Activated B cell treated with CpG ODN at 0.5 μM for 24 hours (primary cell): ENCODE data around the gene RFPL3. TPM values are rescaled to one million over a fixed set of nuclear protein-coding genes. Genes with fewer than 3 reads are reported as not detected.

Experiments
- ATAC-seq: fragments of 200-7000 bp; cut with Tn5 transposase; one replicate; pipeline ENCODE4 v1.10.0; 2021; ENCODE audit warnings: low read depth, mild to moderate bottlenecking, moderate library complexity
- CTCF ChIA-PET: fragments of 350-600 bp; sonication (Branson Sonifier 250); formaldehyde crosslinking; loops from one replicate; lab custom pipeline; 2021; ENCODE audit warnings: antibody characterized with exemption; lab: Charles Lee
- POLR2A ChIA-PET: fragments of 350-600 bp; sonication (Branson Sonifier 250); formaldehyde crosslinking; loops from one replicate; lab custom pipeline; 2021; ENCODE audit warnings: antibody characterized with exemption; lab: Charles Lee
- DNase-seq: peaks from one replicate; pipeline ENCODE4 v3.0.0; 2022
- H3K27ac Mint-ChIP-seq: one replicate; pipeline ENCODE4 v1.8.0; 2020; ENCODE audit warnings: mixed read lengths
- H3K27me3 Mint-ChIP-seq: one replicate; pipeline ENCODE4 v1.8.0; 2021; ENCODE audit warnings: mixed read lengths
- H3K36me3 Mint-ChIP-seq: one replicate; pipeline ENCODE4 v1.8.0; 2021; ENCODE audit warnings: low read depth, mixed read lengths
- H3K4me1 Mint-ChIP-seq: one replicate; pipeline ENCODE4 v1.8.0; 2021; ENCODE audit warnings: mixed read lengths
- H3K4me3 Mint-ChIP-seq: one replicate; pipeline ENCODE4 v1.8.0; 2020; ENCODE audit warnings: mild to moderate bottlenecking, mixed read lengths
- H3K9me3 Mint-ChIP-seq: one replicate; pipeline ENCODE4 v1.8.0; 2020; ENCODE audit warnings: mixed read lengths
- CTCF ChIP-seq: fragments of 200-600 bp; IDR thresholded peaks from one replicate; pipeline ENCODE4 v1.8.0; 2022; ENCODE audit warnings: antibody characterized with exemption, mild to moderate bottlenecking
- intact Hi-C: fragments of 100-400 bp; cut with micrococcal nuclease; formaldehyde crosslinking; loops from one replicate; pipeline ENCODE4 v1.15.1; 2024
- total RNA-seq: library from RNA; stranded (reverse); gene quantifications from 2 replicates; pipeline ENCODE4 v1.2.3, GENCODE V29; 2022

The RFPL3 gene
- total RNA-seq, 1 donor from 2014 or later: not detected

GRCh38 chr22:32329202-32329645 is 28.4 kb upstream of the RFPL3 start:
- CTCF ChIA-PET: no interaction called here
- POLR2A ChIA-PET: no interaction called here
- ATAC-seq (no peak), DNase-seq (no peak)
- no peak overlapping the region for H3K4me3 Mint-ChIP-seq
- H3K27ac Mint-ChIP-seq: no peak overlapping the region
- H3K9me3 Mint-ChIP-seq: no peaks in the 10 kb centered on the region
- H3K27me3 Mint-ChIP-seq: peaks cover 17% of the 10 kb centered on the region
- no peaks in the 10 kb centered on the region for H3K36me3 Mint-ChIP-seq
- no peak for TF ChIP-seq CTCF
- H3K4me1 Mint-ChIP-seq: no peaks in the 10 kb centered on the region
- intact Hi-C loops: no loop called here

GRCh38 chr22:32331236-32331917 is 26.3 kb upstream of the RFPL3 start:
- intact Hi-C loops: no loop called here
- no peaks in the 10 kb centered on the region for H3K9me3 Mint-ChIP-seq
- no peak for TF ChIP-seq CTCF
- H3K27ac Mint-ChIP-seq: no peak overlapping the region
- peaks cover 21% of the 10 kb centered on the region for H3K27me3 Mint-ChIP-seq
- H3K4me1 Mint-ChIP-seq: no peaks in the 10 kb centered on the region
- no peak overlapping the region for H3K4me3 Mint-ChIP-seq
- ChIA-PET CTCF (no interaction called here), POLR2A (no interaction called here)
- H3K36me3 Mint-ChIP-seq: no peaks in the 10 kb centered on the region
- ATAC-seq: no peak
- no peak for DNase-seq

DNA sequence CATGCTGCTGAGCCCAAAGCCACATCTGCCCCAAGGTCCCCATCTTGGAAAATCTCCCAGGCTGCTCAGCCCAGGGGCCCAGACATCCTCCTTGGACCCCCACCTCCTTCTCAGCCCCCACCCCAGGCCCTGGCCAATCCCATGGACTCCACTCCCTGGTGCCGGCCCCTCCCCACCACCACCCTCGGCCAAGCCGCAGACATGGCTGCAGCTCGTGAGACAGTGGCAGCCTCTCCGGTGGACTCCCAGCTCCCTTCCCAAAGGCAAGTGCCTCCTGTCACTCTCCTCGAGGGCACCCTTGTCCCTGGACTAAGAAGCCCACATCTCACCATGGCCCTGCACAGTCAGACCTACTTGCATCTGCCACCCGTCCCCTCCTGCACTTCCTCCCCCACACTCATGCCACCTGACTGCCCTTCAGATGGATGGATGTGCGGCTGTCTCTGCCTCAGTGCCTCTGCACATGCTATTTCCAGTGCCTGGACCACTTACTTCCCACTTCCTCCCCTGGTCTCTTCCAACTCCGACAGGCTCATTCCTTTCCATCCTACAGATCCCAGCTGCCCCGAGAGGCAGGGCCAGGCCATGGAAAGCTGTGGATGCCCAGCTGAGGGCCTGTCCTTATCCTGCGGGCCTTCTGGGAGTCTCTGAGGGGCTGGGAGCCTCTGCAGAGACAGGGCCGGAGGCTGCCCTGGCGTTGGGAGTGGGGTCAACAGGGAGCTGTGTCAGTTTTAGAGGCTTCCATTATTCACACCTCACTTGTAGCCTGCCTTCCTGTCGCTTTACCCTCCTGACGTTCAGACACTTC is 25.5 kb upstream of the RFPL3 start:
- Mint-ChIP-seq H3K27me3 (peaks cover 21% of the 10 kb centered on the region), H3K4me1 (no peaks in the 10 kb centered on the region), H3K27ac (no peak overlapping the region), H3K9me3 (no peaks in the 10 kb centered on the region), H3K36me3 (no peaks in the 10 kb centered on the region), H3K4me3 (no peak overlapping the region)
- POLR2A ChIA-PET: no interaction called here
- ATAC-seq: no peak
- CTCF ChIA-PET: no interaction called here
- TF ChIP-seq CTCF: no peak
- DNase-seq: no peak
- intact Hi-C loops: no loop called here

GRCh38 chr22:32333141-32333768 is 24.4 kb upstream of the RFPL3 start:
- TF ChIP-seq CTCF: no peak
- Mint-ChIP-seq H3K27me3 (peaks cover 21% of the 10 kb centered on the region), H3K4me1 (no peaks in the 10 kb centered on the region), H3K27ac (no peak overlapping the region), H3K36me3 (no peaks in the 10 kb centered on the region), H3K9me3 (no peaks in the 10 kb centered on the region), H3K4me3 (no peak overlapping the region)
- no peak for ATAC-seq
- CTCF ChIA-PET: no interaction called here
- DNase-seq: no peak
- intact Hi-C loops: no loop called here
- POLR2A ChIA-PET: no interaction called here
